ENCODE measurements around the gene RAD51B.

DNA sequence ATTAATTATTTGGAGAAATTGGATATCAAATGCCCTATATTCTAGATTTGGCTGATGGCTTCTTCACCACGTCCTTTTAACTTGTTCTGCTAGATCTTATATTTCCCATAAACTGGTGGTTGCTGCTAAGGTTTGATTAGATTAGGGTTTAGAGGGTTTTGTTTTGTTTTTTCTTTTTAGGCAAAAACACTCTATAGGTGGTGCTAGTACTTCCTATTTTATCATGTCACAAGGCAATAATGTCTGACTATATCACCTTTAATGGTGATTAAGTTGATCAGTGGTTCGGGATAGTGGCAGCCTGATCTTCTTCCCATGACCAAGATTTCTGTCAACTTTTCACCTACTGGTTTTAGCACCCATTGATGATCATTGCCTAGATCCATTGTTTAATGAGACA lies 455.1 kb downstream of the RAD51B start:
- no peak for TF ChIP-seq POLR2AphosphoS5 (IDR thresholded peaks at IDR 0.05; ENCODE audit: low read depth, low read length)
- no peak for TF ChIP-seq CTCF (IDR thresholded peaks at IDR 0.05)
- TF ChIP-seq SIN3A (IDR thresholded peaks at IDR 0.05; ENCODE audit: borderline replicate concordance, insufficient read depth, low read depth, low read length), result no peak
